NK-92 treated with Interleukin-12 subunit alpha and Interleukin-12 subunit beta, amount 100 ng/mL, for 24 hours (cell line): ENCODE results near the gene ELOA.
"Not testable (repeated sequence)": the region's sequence is repeated elsewhere in the genome, so short reads cannot be mapped to it uniquely, and the experiment has no call there.

ENCODE experiments used
- DNase-seq: peaks from one replicate; lab custom pipeline; 2025; lab: John Stamatoyannopoulos, UW

Gene ELOA

GRCh38 chr1:23783141-23783540 lies 39.9 kb downstream of the ELOA start:
- not testable (repeated sequence) for DNase-seq

- no peak for DNase-seq
These were observed 41.6 kb downstream of the ELOA start for GRCh38 chr1:23784846-23785245.

GRCh38 chr1:23787701-23788100 lies 44.4 kb downstream of the ELOA start:
- DNase-seq, result no peak

- DNase-seq, result no peak
These were observed 45.4 kb downstream of the ELOA start for GRCh38 chr1:23788695-23789094.

GRCh38 chr1:23790696-23791515 lies 47.6 kb downstream of the ELOA start, which contains the start of gene LYPLA2:
Gene LYPLA2, plus strand, starts transcription at chr1:23791145. Its CDS starts 1,538 bp downstream, at chr1:23792683.
- peak; percentile 79 for DNase-seq

GRCh38 chr1:23791516-23792047 lies 48.3 kb downstream of the ELOA start:
- no peak for DNase-seq

GRCh38 chr1:23792151-23792945 lies 49.1 kb downstream of the ELOA start:
- DNase-seq, result no peak

GRCh38 chr1:23793018-23793781 lies 49.9 kb downstream of the ELOA start:
- DNase-seq, result no peak

- DNase-seq, result no peak
These were observed 50.8 kb downstream of the ELOA start for GRCh38 chr1:23793861-23794731.

- DNase-seq, result not testable (repeated sequence)
These were observed 51.5 kb downstream of the ELOA start for GRCh38 chr1:23794732-23795182.

- no peak for DNase-seq
These were observed 52.6 kb downstream of the ELOA start for GRCh38 chr1:23795676-23796465.

- no peak for DNase-seq
These were observed 53.4 kb downstream of the ELOA start for GRCh38 chr1:23796466-23797271.

- no peak for DNase-seq
These were observed 54.5 kb downstream of the ELOA start for GRCh38 chr1:23797478-23798448.

- no peak for DNase-seq
These were observed 55.4 kb downstream of the ELOA start for GRCh38 chr1:23798662-23799142.

GRCh38 chr1:23799255-23799569 lies 55.9 kb downstream of the ELOA start:
- no peak for DNase-seq

GRCh38 chr1:23799570-23800399 lies 56.5 kb downstream of the ELOA start:
- DNase-seq, result peak; percentile 48
